GM23338 (cell line): ENCODE data around the gene PAXX. TPM values are rescaled to one million over a fixed set of nuclear protein-coding genes. Genes with fewer than 3 reads are reported as not detected.

ENCODE experiments used
- ATAC-seq: fragments of 200-7000 bp; cut with Tn5 transposase; 3 replicates; pipeline ENCODE4 v1.9.1; 2020
- DNase-seq: peaks from one replicate; pipeline ENCODE4 v3.0.0-alpha.2; 2015; ENCODE audit warnings: low spot score
- H2AFZ ChIP-seq: fragments of 200-600 bp; sonication (generic); 2 replicates; pipeline ENCODE4 v1.8.0; 2016; ENCODE audit warnings: antibody characterized with exemption, mild to moderate bottlenecking, moderate library complexity
- H3F3A ChIP-seq: fragments of 200-600 bp; sonication (generic); replicated peaks from 2 replicates; pipeline ENCODE4 v1.8.0; 2017; ENCODE audit warnings: antibody characterized with exemption, mixed run types, low read depth
- H3K27ac ChIP-seq: fragments of 200-600 bp; sonication (generic); 2 replicates; pipeline ENCODE4 v1.6.1; 2016; ENCODE audit warnings: low read depth
- H3K27me3 ChIP-seq: fragments of 200-600 bp; sonication (generic); 2 replicates; pipeline ENCODE4 v1.8.0; 2016; ENCODE audit warnings: mild to moderate bottlenecking, mixed run types, moderate library complexity; ENCODE audit not compliant: insufficient read depth
- H3K36me3 ChIP-seq: fragments of 200-600 bp; sonication (generic); 2 replicates; pipeline ENCODE4 v1.8.0; 2016; ENCODE audit warnings: mild to moderate bottlenecking; ENCODE audit not compliant: insufficient read depth
- H3K4me1 ChIP-seq: fragments of 200-600 bp; sonication (generic); 2 replicates; pipeline ENCODE4 v1.8.0; 2016; ENCODE audit warnings: mild to moderate bottlenecking, moderate library complexity; ENCODE audit not compliant: insufficient read depth
- H3K4me2 ChIP-seq: fragments of 200-600 bp; sonication (generic); 2 replicates; pipeline ENCODE4 v1.7.1; 2017; ENCODE audit warnings: mixed run types
- H3K4me3 ChIP-seq: fragments of 200-600 bp; sonication (generic); 2 replicates; pipeline ENCODE4 v1.6.1; 2016; ENCODE audit warnings: mixed run types
- H3K79me2 ChIP-seq: fragments of 200-600 bp; sonication (generic); replicated peaks from 2 replicates; pipeline ENCODE4 v1.8.0; 2017; ENCODE audit warnings: mild to moderate bottlenecking; ENCODE audit not compliant: insufficient read depth
- H3K9me2 ChIP-seq: fragments of 200-600 bp; sonication (generic); 2 replicates; pipeline ENCODE4 v1.8.0; 2017; ENCODE audit not compliant: insufficient read depth
- H4K20me1 ChIP-seq: fragments of 200-600 bp; sonication (generic); replicated peaks from 2 replicates; pipeline ENCODE4 v1.8.0; 2017; ENCODE audit warnings: mild to moderate bottlenecking; ENCODE audit not compliant: insufficient read depth
- H3K27ac Mint-ChIP-seq: 2 replicates; pipeline ENCODE4 v1.8.0; 2020; ENCODE audit warnings: inconsistent platforms, mild to moderate bottlenecking, moderate library complexity, mixed read lengths
- H3K27me3 Mint-ChIP-seq: 3 replicates; pipeline ENCODE4 v1.8.0; 2022; ENCODE audit warnings: low read depth, mild to moderate bottlenecking, moderate library complexity, mixed read lengths, inconsistent platforms; ENCODE audit not compliant: insufficient read depth, poor library complexity
- H3K36me3 Mint-ChIP-seq: 3 replicates; pipeline ENCODE4 v1.8.0; 2021; ENCODE audit warnings: low read depth, mild to moderate bottlenecking, inconsistent platforms, moderate library complexity, mixed read lengths
- H3K4me1 Mint-ChIP-seq: 3 replicates; pipeline ENCODE4 v1.8.0; 2020; ENCODE audit warnings: mild to moderate bottlenecking, inconsistent platforms, mixed read lengths
- H3K4me3 Mint-ChIP-seq: 3 replicates; pipeline ENCODE4 v1.8.0; 2021; ENCODE audit warnings: moderate library complexity, mild to moderate bottlenecking, inconsistent platforms, mixed read lengths
- H3K9me3 Mint-ChIP-seq: 3 replicates; pipeline ENCODE4 v1.8.0; 2020; ENCODE audit warnings: moderate library complexity, mild to moderate bottlenecking, inconsistent platforms, mixed read lengths
- CREB1 ChIP-seq: fragments of 250-450 bp; sonication (Bioruptor Pico); IDR thresholded peaks from 2 replicates; pipeline ENCODE4 v1.5.0; 2020; ENCODE audit warnings: low read depth, mild to moderate bottlenecking, moderate library complexity
- CTCF ChIP-seq, 2 experiments: fragments of 200-600 bp in 1 of 2; sonication (generic) in 1 of 2; conservative IDR thresholded peaks; 2 replicates each; pipeline versions ENCODE4 v1.5.1 to v1.6.1; 2016 to 2017; ENCODE audit warnings: antibody characterized with exemption in 2 of 2, low read depth in 2 of 2, mild to moderate bottlenecking in 2 of 2, moderate library complexity in 1 of 2
- EZH2 ChIP-seq: fragments of 200-600 bp; sonication (generic); IDR thresholded peaks from one replicate; pipeline ENCODE4 v1.8.0; 2017; ENCODE audit warnings: antibody characterized with exemption, mild to moderate bottlenecking, low read depth; ENCODE audit not compliant: unreplicated experiment
- EZH2phosphoT487 ChIP-seq: fragments of 200-600 bp; sonication (generic); IDR thresholded peaks from one replicate; pipeline ENCODE4 v1.8.1; 2018; ENCODE audit warnings: antibody characterized with exemption; ENCODE audit not compliant: unreplicated experiment
- JUNB ChIP-seq: IDR thresholded peaks from one replicate; pipeline ENCODE4 v1.6.1; 2016; ENCODE audit warnings: antibody characterized with exemption; ENCODE audit not compliant: unreplicated experiment
- NANOG ChIP-seq: IDR thresholded peaks from 2 replicates; pipeline ENCODE4 v1.6.1; 2016; ENCODE audit warnings: antibody characterized with exemption, borderline replicate concordance
- POLR2AphosphoS5 ChIP-seq: IDR thresholded peaks from 2 replicates; pipeline ENCODE4 v1.6.1; 2016; ENCODE audit warnings: antibody characterized with exemption, low read depth
- REST ChIP-seq: IDR thresholded peaks from one replicate; pipeline ENCODE4 v1.6.1; 2018; ENCODE audit warnings: antibody characterized with exemption; ENCODE audit not compliant: unreplicated experiment
- STAT1 ChIP-seq: IDR thresholded peaks from one replicate; pipeline ENCODE4 v1.6.1; 2016; ENCODE audit warnings: antibody characterized with exemption; ENCODE audit not compliant: unreplicated experiment
- ZNF114 ChIP-seq: fragments of 250-450 bp; sonication (Bioruptor Pico); IDR thresholded peaks from 2 replicates; pipeline ENCODE4 v1.5.0; 2020; ENCODE audit warnings: mild to moderate bottlenecking, moderate library complexity
- ZNF331 ChIP-seq: fragments of 250-450 bp; sonication (Bioruptor Pico); IDR thresholded peaks from 2 replicates; pipeline ENCODE4 v1.5.0; 2020; ENCODE audit warnings: low read depth, mild to moderate bottlenecking, moderate library complexity
- ZNF462 ChIP-seq: fragments of 250-450 bp; sonication (Bioruptor Pico); IDR thresholded peaks from 2 replicates; pipeline ENCODE4 v1.5.0; 2020; ENCODE audit warnings: mild to moderate bottlenecking, moderate library complexity
- polyA plus RNA-seq: library from polyadenylated mRNA; unstranded; fragments of >200 nt; fragmentation: Nextera tagmentation; extraction: Ambion mirVana; gene quantifications from 2 replicates; pipeline ENCODE4 v1.2.1, GENCODE V29; 2016
- total RNA-seq: library from RNA; depleted of rRNA; stranded (reverse); fragments of >200 nt; shearing (Covaris generic); gene quantifications from 2 replicates; pipeline ENCODE4 v1.2.3, GENCODE V29; 2014

The PAXX gene
- total and polyA plus RNA-seq, 2 experiments from 2014 or later, result 71.5 to 86.0 TPM

GRCh38 chr9:136980669-136981478, 11.3 kb upstream of the PAXX start:
- no peak overlapping the region for H3K4me3 Mint-ChIP-seq
- Histone ChIP-seq H3K36me3 (no peaks in the 10 kb centered on the region), H3K4me3 (no peak overlapping the region), H3F3A (no peaks in the 10 kb centered on the region), H3K79me2 (no peaks in the 10 kb centered on the region), H3K27me3 (peaks cover 23% of the 10 kb centered on the region), H3K4me1 (no peaks in the 10 kb centered on the region; the same call in 1 of the 2 replicates), H2AFZ (no peak overlapping the region), H4K20me1 (no peaks in the 10 kb centered on the region), H3K27ac (no peak overlapping the region), H3K4me2 (no peak overlapping the region), H3K9me2 (no peaks in the 10 kb centered on the region)
- H3K4me1 Mint-ChIP-seq, result peaks cover 2% of the 10 kb centered on the region; the same call in 2 of the 3 replicates
- no peak for DNase-seq
- H3K9me3 Mint-ChIP-seq, result no peaks in the 10 kb centered on the region
- ATAC-seq, result no peak
- TF ChIP-seq POLR2AphosphoS5, result no peak
- no peak for TF ChIP-seq ZNF331 (CRISPR knock-in tag)
- TF ChIP-seq NANOG, result no peak
- no peak for TF ChIP-seq STAT1
- no peak for TF ChIP-seq CTCF (conservative IDR thresholded peaks at IDR 0.05; ENCODE audit: low read depth in 2 of 2)
- TF ChIP-seq ZNF114 (CRISPR knock-in tag), result no peak
- TF ChIP-seq REST, result no peak
- TF ChIP-seq EZH2, result no peak
- no peak for TF ChIP-seq EZH2phosphoT487
- no peak for TF ChIP-seq JUNB
- TF ChIP-seq ZNF462 (CRISPR knock-in tag), result no peak
- no peak for TF ChIP-seq CREB1 (CRISPR knock-in tag)
- H3K36me3 Mint-ChIP-seq, result no peaks in the 10 kb centered on the region
- H3K27ac Mint-ChIP-seq, result no peak overlapping the region
- H3K27me3 Mint-ChIP-seq, result peaks cover 16% of the 10 kb centered on the region
